HG03378 (cell line): ENCODE data around the gene ALK.

ENCODE experiments used
- ATAC-seq: cut with Tn5 transposase; IDR thresholded peaks from one replicate; pipeline ENCODE4 v1.9.1; 2021; ENCODE audit warnings: mild to moderate bottlenecking, moderate library complexity; ENCODE audit not compliant: unreplicated experiment

Gene ALK

GRCh38 chr2:29463181-29463900 is 458.0 kb downstream of the ALK start:
- no peak for ATAC-seq

DNA sequence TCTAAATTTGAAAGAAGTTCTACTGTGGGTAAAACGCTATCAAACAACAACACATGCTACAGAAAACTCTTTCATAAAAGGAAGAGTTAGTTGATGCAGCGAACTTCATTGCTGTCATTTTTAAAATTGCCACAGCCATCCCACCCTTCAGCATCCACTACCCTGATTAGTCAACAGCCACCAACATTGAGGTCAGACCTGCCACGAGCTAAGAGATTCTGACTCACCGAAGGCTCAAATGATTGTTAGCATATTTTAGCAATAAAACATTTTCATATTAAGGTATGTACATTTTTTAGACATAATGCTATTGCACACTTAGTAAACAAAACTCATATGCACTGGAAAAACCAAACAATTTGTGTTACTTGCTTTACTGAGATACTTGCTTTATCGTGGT is 459.1 kb downstream of the ALK start:
- no peak for ATAC-seq

DNA sequence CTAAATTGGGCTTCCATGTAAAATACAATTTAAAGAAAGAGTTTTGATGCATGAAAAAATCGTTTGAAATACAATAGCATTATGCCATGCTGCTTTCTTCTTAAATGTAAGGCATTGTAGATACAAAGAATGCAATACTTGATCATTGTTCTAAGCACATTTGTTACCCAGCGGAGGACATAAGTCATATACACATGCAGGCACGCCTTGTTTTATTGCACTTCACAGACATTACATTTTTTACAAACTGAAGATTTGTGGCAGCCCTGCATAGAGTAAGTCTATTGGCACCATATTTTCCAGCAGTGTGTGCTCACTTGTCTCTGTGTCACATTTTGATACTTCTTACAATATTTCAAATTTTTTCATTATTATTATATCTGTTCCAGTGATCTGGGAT is 461.2 kb downstream of the ALK start:
- ATAC-seq = no peak

DNA sequence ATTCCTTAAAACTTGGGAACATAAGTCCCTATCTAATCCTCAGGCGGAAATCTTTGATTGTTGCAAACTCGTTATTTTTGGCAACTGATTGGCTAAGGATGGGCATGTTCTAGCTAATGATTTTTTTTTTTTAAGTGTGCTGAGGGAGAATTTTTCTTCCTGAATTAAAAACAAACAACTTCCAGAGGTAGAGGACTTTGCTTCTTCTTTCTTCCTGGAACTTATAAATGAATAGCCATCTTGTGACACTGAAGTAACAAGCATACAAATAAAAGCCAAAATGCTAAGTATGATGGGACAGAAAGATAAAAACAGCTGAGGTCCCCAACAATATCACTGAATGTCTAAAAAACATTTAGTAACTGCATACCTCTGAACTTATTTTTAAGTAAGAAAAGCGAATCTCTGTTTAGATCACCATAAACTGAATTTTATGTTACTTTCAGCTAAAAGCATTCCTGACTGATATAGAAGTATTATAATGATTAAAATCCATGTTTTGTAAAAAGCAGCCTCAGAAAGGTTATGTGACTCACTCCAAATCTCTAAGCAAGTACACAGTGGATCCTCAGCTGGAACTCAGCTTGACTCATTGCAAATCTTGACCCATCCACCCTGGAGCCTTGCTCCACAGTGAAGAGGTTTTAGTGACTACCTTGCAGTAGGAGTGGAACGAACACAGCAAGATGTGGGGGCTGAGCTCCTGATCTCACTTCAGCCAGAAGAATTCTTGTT is 461.8 kb downstream of the ALK start:
- no peak for ATAC-seq

- no peak for ATAC-seq
Observed at GRCh38 chr2:29456429-29456828, 465.0 kb downstream of the ALK start.

DNA sequence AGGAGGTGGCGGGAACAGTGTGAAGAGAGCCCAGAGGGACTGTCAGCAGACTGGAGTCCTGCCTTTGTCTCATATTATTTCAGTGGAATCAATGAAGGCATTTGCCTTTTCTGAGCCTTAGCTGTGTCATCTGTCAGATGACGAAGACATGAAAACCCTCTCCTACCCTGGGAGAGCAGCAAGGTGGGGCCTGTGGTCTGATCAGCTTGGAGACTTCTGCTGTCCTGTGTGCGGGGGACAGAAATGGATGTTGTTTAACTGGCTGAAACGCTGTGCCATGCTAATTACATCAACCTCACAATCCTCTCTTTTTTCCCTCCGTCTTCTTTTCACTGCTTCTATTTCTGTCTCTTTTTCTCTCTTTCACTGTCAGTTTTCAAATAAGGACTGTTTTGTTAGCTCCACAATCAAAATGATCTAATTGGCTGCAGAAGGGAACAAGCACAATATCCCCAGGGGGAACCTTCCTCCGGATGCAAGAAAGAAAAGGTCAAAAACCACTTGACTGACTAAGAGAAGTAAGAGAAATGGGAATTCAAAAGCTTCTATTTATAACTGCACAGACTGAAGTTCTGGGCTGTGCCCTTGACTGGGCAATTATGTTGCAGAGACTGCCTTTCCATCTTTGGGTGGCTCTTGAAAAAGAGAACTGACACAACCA is 466.1 kb downstream of the ALK start:
- no peak for ATAC-seq

DNA sequence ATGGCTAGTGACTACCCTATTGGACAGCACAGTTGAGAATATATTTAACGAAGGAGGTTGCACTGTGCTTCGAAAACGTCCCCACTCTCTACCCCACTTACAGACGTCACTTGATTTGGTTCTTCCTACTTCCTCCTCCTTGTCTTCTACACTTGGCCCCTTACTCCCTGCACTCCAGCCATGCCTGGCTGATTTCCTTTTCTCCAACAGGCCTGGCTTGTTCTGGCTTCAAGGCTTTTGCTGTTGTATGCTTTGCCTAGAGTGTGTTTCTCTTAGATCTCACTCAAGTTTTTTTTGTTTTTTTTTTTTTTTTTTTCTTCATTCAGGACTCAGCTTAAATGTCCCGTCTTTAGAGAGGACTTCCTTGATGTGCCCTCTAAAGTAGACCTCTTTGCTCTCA is 469.4 kb downstream of the ALK start:
- ATAC-seq = no peak

DNA sequence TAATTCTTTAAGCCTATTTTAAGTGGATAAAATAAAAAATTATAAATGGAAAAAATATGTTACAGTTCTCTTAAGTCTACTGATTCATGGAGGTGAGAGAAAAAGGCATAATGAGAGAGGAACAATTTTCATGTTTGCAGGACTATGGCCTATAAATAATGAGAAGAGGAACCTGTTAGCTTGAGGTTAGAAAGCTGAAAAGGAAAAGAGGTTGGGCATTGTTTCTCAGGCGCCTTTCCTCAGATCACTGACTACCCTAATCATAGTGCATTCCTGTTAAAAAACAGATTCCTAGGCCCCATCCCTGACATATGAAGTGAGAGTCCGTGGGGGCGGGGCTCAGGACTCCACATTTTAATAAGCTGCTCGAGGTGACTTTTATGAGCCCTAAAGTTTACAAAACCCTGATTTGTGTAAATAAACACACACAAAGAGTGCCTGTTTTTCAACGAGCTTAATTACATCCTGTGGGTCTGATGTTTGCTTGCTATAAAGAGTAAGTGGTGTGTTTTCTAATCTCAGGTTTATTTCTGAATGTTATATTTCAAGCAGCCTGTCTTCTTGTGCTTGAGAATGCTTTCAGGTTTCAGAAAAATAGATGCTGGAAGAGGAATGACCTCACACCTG is 470.7 kb downstream of the ALK start:
- ATAC-seq = no peak

DNA sequence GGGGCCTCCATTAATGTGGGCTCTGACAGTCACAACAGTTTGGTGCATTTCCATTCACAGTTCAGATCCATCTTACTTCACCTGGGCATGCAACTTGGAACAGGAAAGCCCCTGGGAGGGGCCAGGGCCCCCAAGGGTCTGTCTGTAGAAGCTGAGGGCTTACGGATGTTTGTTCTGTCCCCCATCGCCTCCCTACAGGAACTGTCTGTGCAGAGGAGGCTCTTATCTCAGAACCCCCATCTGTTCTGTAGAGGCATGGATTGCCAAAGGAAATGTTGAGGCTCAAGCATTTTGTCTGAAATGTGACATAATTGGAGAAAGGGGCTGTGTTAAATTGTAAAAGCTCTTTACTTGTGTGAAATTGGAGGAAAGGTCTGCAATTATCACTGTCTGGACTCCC is 471.9 kb downstream of the ALK start:
- no peak for ATAC-seq

- no peak for ATAC-seq
Observed at GRCh38 chr2:29448096-29448688, 473.2 kb downstream of the ALK start.

DNA sequence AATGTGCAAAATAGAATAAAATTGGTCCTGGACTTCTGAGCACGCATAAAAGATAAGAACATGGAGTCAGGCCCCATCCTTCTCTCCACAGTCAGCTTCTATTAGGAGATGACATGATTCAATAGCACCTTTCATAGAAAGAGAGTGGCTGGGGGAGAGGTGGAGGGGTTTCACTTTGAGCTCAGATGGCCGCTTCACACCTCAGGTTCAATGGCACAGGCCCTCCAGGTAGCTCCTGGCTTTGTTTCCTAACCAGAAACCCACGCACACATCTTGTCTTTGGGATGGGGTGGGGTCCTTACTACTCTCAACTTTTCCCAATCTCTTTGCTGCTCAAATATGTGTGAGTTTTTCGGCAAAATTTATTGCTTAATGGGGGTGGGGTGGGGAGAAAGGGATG is 473.9 kb downstream of the ALK start:
- no peak for ATAC-seq

GRCh38 chr2:29446847-29447246 is 474.5 kb downstream of the ALK start:
- no peak for ATAC-seq

DNA sequence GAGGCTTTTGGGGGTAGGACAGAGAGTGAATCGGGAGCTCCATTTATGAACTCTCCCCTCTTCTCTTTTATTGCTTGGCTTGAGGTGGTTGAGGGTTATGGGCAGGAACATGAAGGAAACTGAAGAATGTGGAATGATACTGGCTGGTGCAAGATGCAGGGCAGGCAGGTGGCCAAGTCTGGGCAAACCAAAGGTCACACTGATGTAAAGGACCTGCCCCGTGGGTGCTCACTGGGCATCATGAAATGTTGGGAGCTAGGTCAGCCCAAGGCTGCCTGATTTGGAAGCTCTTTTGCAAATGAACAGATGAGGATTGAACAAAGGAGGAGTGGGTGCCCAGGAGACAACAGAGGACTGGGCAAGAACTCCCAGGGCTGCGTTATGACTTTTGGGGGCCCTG is 477.2 kb downstream of the ALK start:
- no peak for ATAC-seq

- no peak for ATAC-seq
Observed at GRCh38 chr2:29443627-29444026, 477.8 kb downstream of the ALK start.

GRCh38 chr2:29443151-29443550 is 478.2 kb downstream of the ALK start:
- ATAC-seq = no peak

GRCh38 chr2:29440921-29441623 is 480.3 kb downstream of the ALK start:
- no peak for ATAC-seq

- ATAC-seq = no peak
Observed at GRCh38 chr2:29433920-29434319, 487.5 kb downstream of the ALK start.

DNA sequence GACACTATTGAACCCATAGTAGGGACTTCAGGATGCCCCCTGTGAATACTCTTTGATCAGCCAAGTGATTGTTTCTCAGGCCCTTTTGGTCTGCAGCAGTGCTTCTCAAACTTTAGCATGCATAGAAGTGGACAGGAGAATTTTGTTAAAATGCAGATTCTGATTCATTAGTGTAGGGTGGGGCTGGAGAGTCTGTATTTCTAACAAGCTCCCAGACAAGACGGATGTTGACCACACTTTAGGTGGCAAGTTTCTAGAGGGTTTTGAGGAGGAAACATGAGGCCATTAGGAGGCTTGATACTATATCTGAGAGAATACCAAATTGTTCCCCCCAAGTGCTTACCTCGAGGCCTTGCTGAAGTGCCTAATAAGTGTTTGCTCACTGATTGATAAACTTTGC is 488.3 kb downstream of the ALK start:
- no peak for ATAC-seq

DNA sequence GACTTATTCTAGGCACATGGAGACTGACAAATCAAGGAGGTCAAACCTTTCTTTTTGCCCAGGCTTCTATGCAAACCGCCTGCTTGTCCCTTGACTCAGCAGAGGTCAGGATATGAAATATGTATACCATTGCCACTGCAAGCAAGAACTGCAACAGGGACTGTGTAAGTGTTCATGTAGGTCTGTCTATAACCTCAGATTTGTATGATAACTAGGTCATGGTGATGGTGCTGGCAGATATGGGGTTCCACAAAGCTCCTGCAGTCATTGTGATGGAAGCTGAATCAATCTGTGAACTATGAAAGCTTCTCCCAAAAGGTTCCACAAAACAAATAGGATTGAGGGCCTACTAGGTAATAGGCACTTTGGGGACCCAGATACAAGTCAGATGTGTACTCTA is 489.9 kb downstream of the ALK start:
- no peak for ATAC-seq

DNA sequence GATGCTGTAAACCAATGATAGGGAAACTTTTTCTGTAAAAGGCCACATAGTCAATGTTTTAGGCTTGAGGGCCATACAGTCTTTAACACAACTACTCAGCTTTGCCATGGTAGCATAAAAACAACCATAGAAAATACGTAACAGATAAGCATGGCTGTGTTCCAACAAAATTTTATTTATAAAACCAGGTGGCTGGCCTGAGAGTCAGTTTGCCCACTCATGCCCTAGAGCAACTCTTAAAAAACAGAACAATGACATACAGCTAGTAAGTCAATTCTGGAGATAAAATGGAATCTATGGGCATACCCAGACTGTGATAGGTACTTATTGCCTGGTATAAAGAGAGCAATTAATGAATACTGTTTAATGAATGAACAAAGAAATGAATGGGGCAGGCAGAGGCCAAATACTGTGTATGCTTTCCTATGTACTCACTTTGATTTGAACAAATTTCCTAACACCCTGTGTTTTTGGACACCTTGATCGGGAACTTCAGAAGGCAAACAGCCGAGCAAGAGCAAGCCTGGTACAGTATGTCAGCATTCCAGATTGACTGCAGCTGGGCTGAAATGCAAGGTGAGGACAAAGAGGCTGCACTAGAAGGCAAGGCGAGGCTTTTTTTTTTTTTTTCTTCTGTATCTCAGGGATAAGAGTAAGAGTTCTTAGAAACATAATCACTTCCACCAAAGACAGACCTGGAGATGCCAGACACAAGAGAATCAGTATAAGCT is 490.8 kb downstream of the ALK start:
- ATAC-seq = no peak
